Measurements from ENCODE around the gene NHEJ1. TPM values are rescaled to one million over a fixed set of nuclear protein-coding genes. Genes with fewer than 3 reads are reported as not detected.

The NHEJ1 gene
- total RNA-seq, 6 experiments from 2014 or later: 5.8 to 16.7 (median 10.9) TPM

DNA sequence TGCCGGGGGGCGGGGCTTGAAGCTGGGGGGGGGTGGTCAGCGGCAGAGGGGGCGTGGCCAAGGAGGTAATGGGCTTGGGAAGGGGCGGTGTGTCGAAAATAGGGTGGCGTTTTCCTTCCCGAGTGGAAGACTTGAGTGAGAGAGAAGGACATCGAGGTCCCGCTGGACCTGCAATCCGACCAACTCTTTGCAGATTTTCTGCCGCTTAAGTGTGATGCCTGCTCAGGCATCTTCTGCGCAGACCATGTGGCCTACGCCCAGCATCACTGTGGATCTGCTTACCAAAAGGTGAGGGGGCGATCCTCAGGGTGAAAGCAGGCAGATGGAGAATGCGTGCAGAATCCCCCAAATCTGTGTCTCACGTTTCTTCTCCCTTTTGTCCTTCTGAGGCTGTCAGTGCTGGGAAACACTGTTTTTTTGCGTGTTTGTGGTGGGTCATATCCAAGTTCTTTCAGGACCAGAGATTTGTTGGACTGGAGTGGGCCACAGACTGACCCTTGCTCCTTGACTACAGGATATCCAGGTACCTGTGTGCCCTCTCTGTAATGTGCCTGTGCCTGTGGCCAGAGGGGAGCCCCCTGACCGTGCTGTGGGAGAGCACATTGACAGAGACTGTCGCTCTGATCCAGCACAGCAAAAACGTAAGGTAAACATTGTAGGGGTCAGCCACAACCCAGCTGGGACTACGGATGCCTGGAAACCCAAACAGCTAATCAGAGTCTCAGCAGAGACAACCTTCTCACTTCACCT is 46.7 kb upstream of the NHEJ1 start:
- Histone ChIP-seq H3K27ac (peak overlapping the region; percentile 80 to 95 (median 93)), H3K36me3 (peaks cover 0 to 31% (median 5%) of the 10 kb centered on the region in 4 donors), H3K4me3 (peak overlapping the region; percentile 60 to 84 (median 82)), H3K9me3 (no peaks in the 10 kb centered on the region), H3K4me1 (peaks cover 0 to 24% (median 8%) of the 10 kb centered on the region in 4 donors), H3K27me3 (no peaks in the 10 kb centered on the region)
- intact Hi-C loops (cut with DNase I): loop anchor here in 1 of 2 donors (5.0 kb wide), 1 partner anchor 35 kb away; the partner anchor contains the start of gene SLC23A3
- DNase-seq: no peak
- ATAC-seq: no peak
- WGBS (ENCODE audit: insufficient coverage, low coverage, low lambda C conversion rate, missing lambda C conversion rate): 5% methylated on average over 13 of the region's 22 CpGs
- TF ChIP-seq POLR2A (IDR thresholded peaks at IDR 0.05) (no peak), CTCF (IDR thresholded peaks at IDR 0.05) (no peak)

GRCh38 chr2:219206328-219207133 is 45.9 kb upstream of the NHEJ1 start, which contains the start of gene ZFAND2B:
Gene ZFAND2B, plus strand, starts transcription at chr2:219206782. Its CDS starts 206 bp downstream, at chr2:219206988.
- H3K4me3 ChIP-seq: peak within 1 kb of the TSS; percentile 60 to 84 (median 82)
- TF ChIP-seq CTCF (IDR thresholded peaks at IDR 0.05) (peak in 1 of 4 donors; percentile 26), POLR2A (IDR thresholded peaks at IDR 0.05) (peak; percentile 96)
- H3K9me3 ChIP-seq: no peaks in the 10 kb centered on the region
- peak within 1 kb of the TSS; percentile 80 to 95 (median 93) for H3K27ac ChIP-seq
- peaks cover 0 to 24% (median 8%) of the 10 kb centered on the region in 4 donors for H3K4me1 ChIP-seq
- intact Hi-C loops (cut with DNase I): loop anchor here in 1 of 2 donors (5.0 kb wide), 1 partner anchor 34 kb away; the partner anchor contains the start of gene SLC23A3
- peak; percentile 89 to 95 (median 92) for ATAC-seq
- no peaks in the 10 kb centered on the region for H3K27me3 ChIP-seq
- peak; percentile 96 to 98 (median 97) for DNase-seq
- peaks cover 0 to 25% (median 5%) of the 10 kb centered on the region in 4 donors for H3K36me3 ChIP-seq
- WGBS (ENCODE audit: insufficient coverage, low coverage, low lambda C conversion rate, missing lambda C conversion rate): 0% methylated on average over 17 of the region's 76 CpGs

- DNase-seq (peak in 1 of 3 donors; percentile 43), ATAC-seq (no peak)
- TF ChIP-seq CTCF (IDR thresholded peaks at IDR 0.05): no peak
- no peak for TF ChIP-seq POLR2A (IDR thresholded peaks at IDR 0.05)
- no peaks in the 10 kb centered on the region for H3K9me3 ChIP-seq
- peaks cover 0 to 24% (median 8%) of the 10 kb centered on the region in 4 donors for H3K4me1 ChIP-seq
- 7% methylated on average over 6 of the region's 7 CpGs for WGBS (ENCODE audit: insufficient coverage, low coverage, low lambda C conversion rate, missing lambda C conversion rate)
- H3K27ac ChIP-seq: peak overlapping the region; percentile 80 to 95 (median 93)
- peaks cover 0 to 24% (median 5%) of the 10 kb centered on the region in 4 donors for H3K36me3 ChIP-seq
- intact Hi-C loops (cut with DNase I): loop anchor here in 1 of 2 donors (5.0 kb wide), 1 partner anchor 34 kb away; the partner anchor contains the start of gene SLC23A3
- H3K27me3 ChIP-seq: no peaks in the 10 kb centered on the region
- H3K4me3 ChIP-seq: peak overlapping the region; percentile 60 to 84 (median 82)
These were observed 45.3 kb upstream of the NHEJ1 start for GRCh38 chr2:219205981-219206327.

GRCh38 chr2:219205165-219205538 is 44.5 kb upstream of the NHEJ1 start:
- intact Hi-C loops (cut with DNase I): loop anchor here in 1 of 2 donors (5.0 kb wide), 1 partner anchor 33 kb away; the partner anchor contains the start of gene SLC23A3
- Histone ChIP-seq H3K9me3 (no peaks in the 10 kb centered on the region), H3K27ac (no peak overlapping the region), H3K4me3 (no peak overlapping the region), H3K27me3 (no peaks in the 10 kb centered on the region), H3K36me3 (peaks cover 0 to 16% (median 5%) of the 10 kb centered on the region in 4 donors), H3K4me1 (peaks cover 0 to 24% (median 8%) of the 10 kb centered on the region in 4 donors)
- WGBS (ENCODE audit: insufficient coverage, low coverage, low lambda C conversion rate, missing lambda C conversion rate): 89% methylated on average over 5 of the region's 5 CpGs
- no peak for ATAC-seq
- DNase-seq: no peak
- no peak for TF ChIP-seq POLR2A (IDR thresholded peaks at IDR 0.05)
- TF ChIP-seq CTCF (IDR thresholded peaks at IDR 0.05): no peak
